GM23338 (cell line): ENCODE data around the gene AMPH. TPM values are rescaled to one million over a fixed set of nuclear protein-coding genes. Genes with fewer than 3 reads are reported as not detected.

Source experiments
- ATAC-seq: fragments of 200-7000 bp; cut with Tn5 transposase; 3 replicates; pipeline ENCODE4 v1.9.1; 2020
- DNase-seq: peaks from one replicate; pipeline ENCODE4 v3.0.0-alpha.2; 2015; ENCODE audit warnings: low spot score
- H2AFZ ChIP-seq: fragments of 200-600 bp; sonication (generic); 2 replicates; pipeline ENCODE4 v1.8.0; 2016; ENCODE audit warnings: antibody characterized with exemption, mild to moderate bottlenecking, moderate library complexity
- H3F3A ChIP-seq: fragments of 200-600 bp; sonication (generic); replicated peaks from 2 replicates; pipeline ENCODE4 v1.8.0; 2017; ENCODE audit warnings: antibody characterized with exemption, mixed run types, low read depth
- H3K27ac ChIP-seq: fragments of 200-600 bp; sonication (generic); 2 replicates; pipeline ENCODE4 v1.6.1; 2016; ENCODE audit warnings: low read depth
- H3K27me3 ChIP-seq: fragments of 200-600 bp; sonication (generic); 2 replicates; pipeline ENCODE4 v1.8.0; 2016; ENCODE audit warnings: mild to moderate bottlenecking, mixed run types, moderate library complexity; ENCODE audit not compliant: insufficient read depth
- H3K36me3 ChIP-seq: fragments of 200-600 bp; sonication (generic); 2 replicates; pipeline ENCODE4 v1.8.0; 2016; ENCODE audit warnings: mild to moderate bottlenecking; ENCODE audit not compliant: insufficient read depth
- H3K4me1 ChIP-seq: fragments of 200-600 bp; sonication (generic); 2 replicates; pipeline ENCODE4 v1.8.0; 2016; ENCODE audit warnings: mild to moderate bottlenecking, moderate library complexity; ENCODE audit not compliant: insufficient read depth
- H3K4me2 ChIP-seq: fragments of 200-600 bp; sonication (generic); 2 replicates; pipeline ENCODE4 v1.7.1; 2017; ENCODE audit warnings: mixed run types
- H3K4me3 ChIP-seq: fragments of 200-600 bp; sonication (generic); 2 replicates; pipeline ENCODE4 v1.6.1; 2016; ENCODE audit warnings: mixed run types
- H3K79me2 ChIP-seq: fragments of 200-600 bp; sonication (generic); replicated peaks from 2 replicates; pipeline ENCODE4 v1.8.0; 2017; ENCODE audit warnings: mild to moderate bottlenecking; ENCODE audit not compliant: insufficient read depth
- H3K9me2 ChIP-seq: fragments of 200-600 bp; sonication (generic); 2 replicates; pipeline ENCODE4 v1.8.0; 2017; ENCODE audit not compliant: insufficient read depth
- H4K20me1 ChIP-seq: fragments of 200-600 bp; sonication (generic); replicated peaks from 2 replicates; pipeline ENCODE4 v1.8.0; 2017; ENCODE audit warnings: mild to moderate bottlenecking; ENCODE audit not compliant: insufficient read depth
- H3K27ac Mint-ChIP-seq: 2 replicates; pipeline ENCODE4 v1.8.0; 2020; ENCODE audit warnings: inconsistent platforms, mild to moderate bottlenecking, moderate library complexity, mixed read lengths
- H3K27me3 Mint-ChIP-seq: 3 replicates; pipeline ENCODE4 v1.8.0; 2022; ENCODE audit warnings: low read depth, mild to moderate bottlenecking, moderate library complexity, mixed read lengths, inconsistent platforms; ENCODE audit not compliant: insufficient read depth, poor library complexity
- H3K36me3 Mint-ChIP-seq: 3 replicates; pipeline ENCODE4 v1.8.0; 2021; ENCODE audit warnings: low read depth, mild to moderate bottlenecking, inconsistent platforms, moderate library complexity, mixed read lengths
- H3K4me1 Mint-ChIP-seq: 3 replicates; pipeline ENCODE4 v1.8.0; 2020; ENCODE audit warnings: mild to moderate bottlenecking, inconsistent platforms, mixed read lengths
- H3K4me3 Mint-ChIP-seq: 3 replicates; pipeline ENCODE4 v1.8.0; 2021; ENCODE audit warnings: moderate library complexity, mild to moderate bottlenecking, inconsistent platforms, mixed read lengths
- H3K9me3 Mint-ChIP-seq: 3 replicates; pipeline ENCODE4 v1.8.0; 2020; ENCODE audit warnings: moderate library complexity, mild to moderate bottlenecking, inconsistent platforms, mixed read lengths
- CREB1 ChIP-seq: fragments of 250-450 bp; sonication (Bioruptor Pico); IDR thresholded peaks from 2 replicates; pipeline ENCODE4 v1.5.0; 2020; ENCODE audit warnings: low read depth, mild to moderate bottlenecking, moderate library complexity
- CTCF ChIP-seq, 2 experiments: fragments of 200-600 bp in 1 of 2; sonication (generic) in 1 of 2; conservative IDR thresholded peaks; 2 replicates each; pipeline versions ENCODE4 v1.5.1 to v1.6.1; 2016 to 2017; ENCODE audit warnings: antibody characterized with exemption in 2 of 2, low read depth in 2 of 2, mild to moderate bottlenecking in 2 of 2, moderate library complexity in 1 of 2
- EZH2 ChIP-seq: fragments of 200-600 bp; sonication (generic); IDR thresholded peaks from one replicate; pipeline ENCODE4 v1.8.0; 2017; ENCODE audit warnings: antibody characterized with exemption, mild to moderate bottlenecking, low read depth; ENCODE audit not compliant: unreplicated experiment
- EZH2phosphoT487 ChIP-seq: fragments of 200-600 bp; sonication (generic); IDR thresholded peaks from one replicate; pipeline ENCODE4 v1.8.1; 2018; ENCODE audit warnings: antibody characterized with exemption; ENCODE audit not compliant: unreplicated experiment
- JUNB ChIP-seq: IDR thresholded peaks from one replicate; pipeline ENCODE4 v1.6.1; 2016; ENCODE audit warnings: antibody characterized with exemption; ENCODE audit not compliant: unreplicated experiment
- NANOG ChIP-seq: IDR thresholded peaks from 2 replicates; pipeline ENCODE4 v1.6.1; 2016; ENCODE audit warnings: antibody characterized with exemption, borderline replicate concordance
- POLR2AphosphoS5 ChIP-seq: IDR thresholded peaks from 2 replicates; pipeline ENCODE4 v1.6.1; 2016; ENCODE audit warnings: antibody characterized with exemption, low read depth
- REST ChIP-seq: IDR thresholded peaks from one replicate; pipeline ENCODE4 v1.6.1; 2018; ENCODE audit warnings: antibody characterized with exemption; ENCODE audit not compliant: unreplicated experiment
- STAT1 ChIP-seq: IDR thresholded peaks from one replicate; pipeline ENCODE4 v1.6.1; 2016; ENCODE audit warnings: antibody characterized with exemption; ENCODE audit not compliant: unreplicated experiment
- ZNF114 ChIP-seq: fragments of 250-450 bp; sonication (Bioruptor Pico); IDR thresholded peaks from 2 replicates; pipeline ENCODE4 v1.5.0; 2020; ENCODE audit warnings: mild to moderate bottlenecking, moderate library complexity
- ZNF331 ChIP-seq: fragments of 250-450 bp; sonication (Bioruptor Pico); IDR thresholded peaks from 2 replicates; pipeline ENCODE4 v1.5.0; 2020; ENCODE audit warnings: low read depth, mild to moderate bottlenecking, moderate library complexity
- polyA plus RNA-seq: library from polyadenylated mRNA; unstranded; fragments of >200 nt; fragmentation: Nextera tagmentation; extraction: Ambion mirVana; gene quantifications from 2 replicates; pipeline ENCODE4 v1.2.1, GENCODE V29; 2016
- total RNA-seq: library from RNA; depleted of rRNA; stranded (reverse); fragments of >200 nt; shearing (Covaris generic); gene quantifications from 2 replicates; pipeline ENCODE4 v1.2.3, GENCODE V29; 2014
- TF ChIP-seq, protein P1 (sequence below): fragments of 250-450 bp; sonication (Bioruptor Pico); IDR thresholded peaks from 2 replicates; pipeline ENCODE4 v1.5.0; 2020; ENCODE audit warnings: mild to moderate bottlenecking, moderate library complexity
- TF ChIP-seq, protein P2 (sequence below): IDR thresholded peaks from 2 replicates; pipeline ENCODE4 v1.6.1; 2016; ENCODE audit warnings: antibody characterized with exemption

AMPH gene
- total and polyA plus RNA-seq, 2 experiments from 2014 or later, result 4.8 to 10.2 TPM

DNA sequence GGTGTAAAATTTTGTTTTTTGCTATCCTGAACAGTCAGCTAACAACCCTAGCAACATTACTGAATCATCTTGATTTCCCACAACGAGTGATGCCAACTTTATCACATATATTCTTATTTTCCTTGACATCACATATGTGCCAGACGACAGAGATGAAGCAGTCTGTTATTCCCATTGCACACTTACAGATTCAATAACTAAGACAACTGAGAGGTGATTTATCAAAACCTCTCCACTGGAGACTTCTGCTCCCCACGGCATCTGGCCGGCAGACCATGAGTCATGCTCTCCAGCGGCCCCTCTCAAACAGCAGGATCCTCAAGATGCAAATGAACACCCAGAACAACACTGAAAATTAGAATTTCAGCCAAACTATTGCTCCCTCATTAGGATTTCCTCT is 57.1 kb downstream of the AMPH start:
- ATAC-seq (no peak), DNase-seq (no peak)
- no peaks in the 10 kb centered on the region for H4K20me1 ChIP-seq
- peaks cover 4% of the 10 kb centered on the region; the same call in 2 of the 3 replicates for H3K36me3 Mint-ChIP-seq
- TF ChIP-seq JUNB (no peak), ZNF331 (no peak), REST (no peak), CREB1 (CRISPR knock-in tag) (no peak), POLR2AphosphoS5 (no peak), CTCF (conservative IDR thresholded peaks at IDR 0.05; ENCODE audit: low read depth in 2 of 2) (no peak), STAT1 (no peak), ZNF114 (CRISPR knock-in tag) (no peak), EZH2 (no peak), EZH2phosphoT487 (no peak), NANOG (no peak)
- TF ChIP-seq, protein P1, sequence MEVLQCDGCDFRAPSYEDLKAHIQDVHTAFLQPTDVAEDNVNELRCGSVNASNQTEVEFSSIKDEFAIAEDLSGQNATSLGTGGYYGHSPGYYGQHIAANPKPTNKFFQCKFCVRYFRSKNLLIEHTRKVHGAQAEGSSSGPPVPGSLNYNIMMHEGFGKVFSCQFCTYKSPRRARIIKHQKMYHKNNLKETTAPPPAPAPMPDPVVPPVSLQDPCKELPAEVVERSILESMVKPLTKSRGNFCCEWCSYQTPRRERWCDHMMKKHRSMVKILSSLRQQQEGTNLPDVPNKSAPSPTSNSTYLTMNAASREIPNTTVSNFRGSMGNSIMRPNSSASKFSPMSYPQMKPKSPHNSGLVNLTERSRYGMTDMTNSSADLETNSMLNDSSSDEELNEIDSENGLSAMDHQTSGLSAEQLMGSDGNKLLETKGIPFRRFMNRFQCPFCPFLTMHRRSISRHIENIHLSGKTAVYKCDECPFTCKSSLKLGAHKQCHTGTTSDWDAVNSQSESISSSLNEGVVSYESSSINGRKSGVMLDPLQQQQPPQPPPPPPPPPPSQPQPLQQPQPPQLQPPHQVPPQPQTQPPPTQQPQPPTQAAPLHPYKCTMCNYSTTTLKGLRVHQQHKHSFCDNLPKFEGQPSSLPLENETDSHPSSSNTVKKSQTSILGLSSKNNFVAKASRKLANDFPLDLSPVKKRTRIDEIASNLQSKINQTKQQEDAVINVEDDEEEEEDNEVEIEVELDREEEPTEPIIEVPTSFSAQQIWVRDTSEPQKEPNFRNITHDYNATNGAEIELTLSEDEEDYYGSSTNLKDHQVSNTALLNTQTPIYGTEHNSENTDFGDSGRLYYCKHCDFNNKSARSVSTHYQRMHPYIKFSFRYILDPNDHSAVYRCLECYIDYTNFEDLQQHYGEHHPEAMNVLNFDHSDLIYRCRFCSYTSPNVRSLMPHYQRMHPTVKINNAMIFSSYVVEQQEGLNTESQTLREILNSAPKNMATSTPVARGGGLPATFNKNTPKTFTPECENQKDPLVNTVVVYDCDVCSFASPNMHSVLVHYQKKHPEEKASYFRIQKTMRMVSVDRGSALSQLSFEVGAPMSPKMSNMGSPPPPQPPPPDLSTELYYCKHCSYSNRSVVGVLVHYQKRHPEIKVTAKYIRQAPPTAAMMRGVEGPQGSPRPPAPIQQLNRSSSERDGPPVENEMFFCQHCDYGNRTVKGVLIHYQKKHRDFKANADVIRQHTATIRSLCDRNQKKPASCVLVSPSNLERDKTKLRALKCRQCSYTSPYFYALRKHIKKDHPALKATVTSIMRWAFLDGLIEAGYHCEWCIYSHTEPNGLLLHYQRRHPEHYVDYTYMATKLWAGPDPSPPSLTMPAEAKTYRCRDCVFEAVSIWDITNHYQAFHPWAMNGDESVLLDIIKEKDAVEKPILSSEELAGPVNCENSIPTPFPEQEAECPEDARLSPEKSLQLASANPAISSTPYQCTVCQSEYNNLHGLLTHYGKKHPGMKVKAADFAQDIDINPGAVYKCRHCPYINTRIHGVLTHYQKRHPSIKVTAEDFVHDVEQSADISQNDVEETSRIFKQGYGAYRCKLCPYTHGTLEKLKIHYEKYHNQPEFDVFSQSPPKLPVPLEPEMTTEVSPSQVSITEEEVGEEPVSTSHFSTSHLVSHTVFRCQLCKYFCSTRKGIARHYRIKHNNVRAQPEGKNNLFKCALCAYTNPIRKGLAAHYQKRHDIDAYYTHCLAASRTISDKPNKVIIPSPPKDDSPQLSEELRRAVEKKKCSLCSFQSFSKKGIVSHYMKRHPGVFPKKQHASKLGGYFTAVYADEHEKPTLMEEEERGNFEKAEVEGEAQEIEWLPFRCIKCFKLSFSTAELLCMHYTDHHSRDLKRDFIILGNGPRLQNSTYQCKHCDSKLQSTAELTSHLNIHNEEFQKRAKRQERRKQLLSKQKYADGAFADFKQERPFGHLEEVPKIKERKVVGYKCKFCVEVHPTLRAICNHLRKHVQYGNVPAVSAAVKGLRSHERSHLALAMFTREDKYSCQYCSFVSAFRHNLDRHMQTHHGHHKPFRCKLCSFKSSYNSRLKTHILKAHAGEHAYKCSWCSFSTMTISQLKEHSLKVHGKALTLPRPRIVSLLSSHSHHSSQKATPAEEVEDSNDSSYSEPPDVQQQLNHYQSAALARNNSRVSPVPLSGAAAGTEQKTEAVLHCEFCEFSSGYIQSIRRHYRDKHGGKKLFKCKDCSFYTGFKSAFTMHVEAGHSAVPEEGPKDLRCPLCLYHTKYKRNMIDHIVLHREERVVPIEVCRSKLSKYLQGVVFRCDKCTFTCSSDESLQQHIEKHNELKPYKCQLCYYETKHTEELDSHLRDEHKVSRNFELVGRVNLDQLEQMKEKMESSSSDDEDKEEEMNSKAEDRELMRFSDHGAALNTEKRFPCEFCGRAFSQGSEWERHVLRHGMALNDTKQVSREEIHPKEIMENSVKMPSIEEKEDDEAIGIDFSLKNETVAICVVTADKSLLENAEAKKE (CRISPR knock-in tag), result no peak
- TF ChIP-seq, protein P2, sequence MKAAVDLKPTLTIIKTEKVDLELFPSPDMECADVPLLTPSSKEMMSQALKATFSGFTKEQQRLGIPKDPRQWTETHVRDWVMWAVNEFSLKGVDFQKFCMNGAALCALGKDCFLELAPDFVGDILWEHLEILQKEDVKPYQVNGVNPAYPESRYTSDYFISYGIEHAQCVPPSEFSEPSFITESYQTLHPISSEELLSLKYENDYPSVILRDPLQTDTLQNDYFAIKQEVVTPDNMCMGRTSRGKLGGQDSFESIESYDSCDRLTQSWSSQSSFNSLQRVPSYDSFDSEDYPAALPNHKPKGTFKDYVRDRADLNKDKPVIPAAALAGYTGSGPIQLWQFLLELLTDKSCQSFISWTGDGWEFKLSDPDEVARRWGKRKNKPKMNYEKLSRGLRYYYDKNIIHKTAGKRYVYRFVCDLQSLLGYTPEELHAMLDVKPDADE, result no peak
- H3K9me3 Mint-ChIP-seq, result peaks cover 5% of the 10 kb centered on the region; the same call in 1 of the 3 replicates
- H3K4me1 ChIP-seq, result no peaks in the 10 kb centered on the region
- no peaks in the 10 kb centered on the region for H3K27me3 ChIP-seq
- peaks cover 6% of the 10 kb centered on the region for H3K4me1 Mint-ChIP-seq
- H3K4me3 ChIP-seq, result no peak overlapping the region
- no peak overlapping the region for H3K27ac ChIP-seq
- no peak overlapping the region for H2AFZ ChIP-seq
- no peaks in the 10 kb centered on the region for H3K79me2 ChIP-seq
- no peak overlapping the region for H3K4me3 Mint-ChIP-seq
- no peak overlapping the region; the same call in 1 of the 2 replicates for H3K27ac Mint-ChIP-seq
- no peaks in the 10 kb centered on the region for H3K36me3 ChIP-seq
- H3F3A ChIP-seq, result no peaks in the 10 kb centered on the region
- H3K4me2 ChIP-seq, result no peak overlapping the region
- 0 out of 2 replicates have a peak, but pooled peaks cover under 1% of the 10 kb centered on the region for H3K9me2 ChIP-seq
- H3K27me3 Mint-ChIP-seq, result no peaks in the 10 kb centered on the region
